Ishikawa (cell line): Measurements from ENCODE around the gene TM7SF3.

Experiments
- CEBPB ChIP-seq: IDR thresholded peaks from 2 replicates; pipeline ENCODE4 v1.6.1; 2012
- CREB1 ChIP-seq: IDR thresholded peaks from 2 replicates; pipeline ENCODE4 v1.6.1; 2012; ENCODE audit warnings: low read depth
- EGR1 ChIP-seq: IDR thresholded peaks from 2 replicates; pipeline ENCODE4 v1.6.1; 2012
- EP300 ChIP-seq: IDR thresholded peaks from 2 replicates; pipeline ENCODE4 v1.6.1; 2012; ENCODE audit warnings: borderline replicate concordance
- FOXM1 ChIP-seq: IDR thresholded peaks from 2 replicates; pipeline ENCODE4 v1.6.1; 2012; ENCODE audit warnings: low read depth, borderline replicate concordance
- NFIC ChIP-seq: IDR thresholded peaks from 2 replicates; pipeline ENCODE4 v1.6.1; 2012
- RAD21 ChIP-seq: IDR thresholded peaks from 2 replicates; pipeline ENCODE4 v1.6.1; 2012; ENCODE audit warnings: low read depth
- TAF1 ChIP-seq: IDR thresholded peaks from 2 replicates; pipeline ENCODE4 v1.6.1; 2012; ENCODE audit warnings: low read depth, mild to moderate bottlenecking
- TCF12 ChIP-seq: IDR thresholded peaks from 2 replicates; pipeline ENCODE4 v1.6.1; 2012; ENCODE audit warnings: low read depth
- TEAD4 ChIP-seq: IDR thresholded peaks from 2 replicates; pipeline ENCODE4 v1.6.1; 2012
- YY1 ChIP-seq: IDR thresholded peaks from 2 replicates; pipeline ENCODE4 v1.6.1; 2012; ENCODE audit warnings: low read depth
- ZBTB7A ChIP-seq: IDR thresholded peaks from 2 replicates; pipeline ENCODE4 v1.6.1; 2012; ENCODE audit warnings: low read depth
- TF ChIP-seq, protein P1 (sequence below): IDR thresholded peaks from 2 replicates; pipeline ENCODE4 v1.6.1; 2012
- TF ChIP-seq, protein P2 (sequence below): IDR thresholded peaks from 2 replicates; pipeline ENCODE4 v1.6.1; 2012
- TF ChIP-seq, protein P3 (sequence below): IDR thresholded peaks from 2 replicates; pipeline ENCODE4 v1.6.1; 2012; ENCODE audit warnings: low read depth, mild to moderate bottlenecking

Gene TM7SF3

GRCh38 chr12:27000961-27001360, 13.2 kb downstream of the TM7SF3 start:
- TF ChIP-seq NFIC = no peak

- TF ChIP-seq CREB1 (no peak), EGR1 (no peak), RAD21 (no peak), EP300 (no peak), CEBPB (no peak), YY1 (no peak), TCF12 (no peak), TAF1 (no peak), FOXM1 (no peak), TEAD4 (no peak), NFIC (no peak), ZBTB7A (no peak)
- TF ChIP-seq, protein P1, sequence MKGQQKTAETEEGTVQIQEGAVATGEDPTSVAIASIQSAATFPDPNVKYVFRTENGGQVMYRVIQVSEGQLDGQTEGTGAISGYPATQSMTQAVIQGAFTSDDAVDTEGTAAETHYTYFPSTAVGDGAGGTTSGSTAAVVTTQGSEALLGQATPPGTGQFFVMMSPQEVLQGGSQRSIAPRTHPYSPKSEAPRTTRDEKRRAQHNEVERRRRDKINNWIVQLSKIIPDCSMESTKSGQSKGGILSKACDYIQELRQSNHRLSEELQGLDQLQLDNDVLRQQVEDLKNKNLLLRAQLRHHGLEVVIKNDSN = no peak
- TF ChIP-seq, protein P2, sequence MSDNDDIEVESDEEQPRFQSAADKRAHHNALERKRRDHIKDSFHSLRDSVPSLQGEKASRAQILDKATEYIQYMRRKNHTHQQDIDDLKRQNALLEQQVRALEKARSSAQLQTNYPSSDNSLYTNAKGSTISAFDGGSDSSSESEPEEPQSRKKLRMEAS = no peak
- TF ChIP-seq, protein P3, sequence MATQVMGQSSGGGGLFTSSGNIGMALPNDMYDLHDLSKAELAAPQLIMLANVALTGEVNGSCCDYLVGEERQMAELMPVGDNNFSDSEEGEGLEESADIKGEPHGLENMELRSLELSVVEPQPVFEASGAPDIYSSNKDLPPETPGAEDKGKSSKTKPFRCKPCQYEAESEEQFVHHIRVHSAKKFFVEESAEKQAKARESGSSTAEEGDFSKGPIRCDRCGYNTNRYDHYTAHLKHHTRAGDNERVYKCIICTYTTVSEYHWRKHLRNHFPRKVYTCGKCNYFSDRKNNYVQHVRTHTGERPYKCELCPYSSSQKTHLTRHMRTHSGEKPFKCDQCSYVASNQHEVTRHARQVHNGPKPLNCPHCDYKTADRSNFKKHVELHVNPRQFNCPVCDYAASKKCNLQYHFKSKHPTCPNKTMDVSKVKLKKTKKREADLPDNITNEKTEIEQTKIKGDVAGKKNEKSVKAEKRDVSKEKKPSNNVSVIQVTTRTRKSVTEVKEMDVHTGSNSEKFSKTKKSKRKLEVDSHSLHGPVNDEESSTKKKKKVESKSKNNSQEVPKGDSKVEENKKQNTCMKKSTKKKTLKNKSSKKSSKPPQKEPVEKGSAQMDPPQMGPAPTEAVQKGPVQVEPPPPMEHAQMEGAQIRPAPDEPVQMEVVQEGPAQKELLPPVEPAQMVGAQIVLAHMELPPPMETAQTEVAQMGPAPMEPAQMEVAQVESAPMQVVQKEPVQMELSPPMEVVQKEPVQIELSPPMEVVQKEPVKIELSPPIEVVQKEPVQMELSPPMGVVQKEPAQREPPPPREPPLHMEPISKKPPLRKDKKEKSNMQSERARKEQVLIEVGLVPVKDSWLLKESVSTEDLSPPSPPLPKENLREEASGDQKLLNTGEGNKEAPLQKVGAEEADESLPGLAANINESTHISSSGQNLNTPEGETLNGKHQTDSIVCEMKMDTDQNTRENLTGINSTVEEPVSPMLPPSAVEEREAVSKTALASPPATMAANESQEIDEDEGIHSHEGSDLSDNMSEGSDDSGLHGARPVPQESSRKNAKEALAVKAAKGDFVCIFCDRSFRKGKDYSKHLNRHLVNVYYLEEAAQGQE = no peak
Measured at GRCh38 chr12:26997003-26997402, 17.2 kb downstream of the TM7SF3 start.

- TF ChIP-seq TEAD4 (no peak), NFIC (no peak), FOXM1 (no peak), RAD21 (no peak), ZBTB7A (no peak), EP300 (no peak), EGR1 (no peak)
- TF ChIP-seq, protein P2 = no peak
- TF ChIP-seq, protein P1 = no peak
Measured at GRCh38 chr12:26995706-26996105, 18.5 kb downstream of the TM7SF3 start.

DNA sequence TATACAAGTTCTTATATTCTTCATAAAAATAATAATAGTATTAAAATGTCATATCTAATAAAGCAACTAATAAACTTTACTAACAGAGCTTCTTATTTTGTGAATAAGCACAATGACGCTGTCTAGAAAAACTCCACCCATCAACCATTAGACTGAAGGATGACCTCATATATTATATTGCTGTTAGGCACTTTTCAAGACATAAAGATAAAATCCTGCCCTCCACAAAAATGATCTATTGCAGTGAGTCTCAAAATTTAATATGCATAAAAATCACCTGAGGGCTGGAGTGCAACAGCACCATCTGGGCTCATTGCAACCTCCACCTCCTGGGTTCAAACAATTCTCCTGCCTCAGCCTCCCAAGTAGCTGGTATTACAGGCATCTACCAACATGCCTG, 20.1 kb downstream of the TM7SF3 start:
- TF ChIP-seq ZBTB7A = no peak
- no peak for TF ChIP-seq CEBPB
- no peak for TF ChIP-seq TCF12
- TF ChIP-seq, protein P3 = no peak
- no peak for TF ChIP-seq NFIC
- TF ChIP-seq, protein P1 = no peak

GRCh38 chr12:26991826-26992225, 22.4 kb downstream of the TM7SF3 start:
- TF ChIP-seq EP300 = no peak
- TF ChIP-seq, protein P1 = no peak
- no peak for TF ChIP-seq EGR1
- TF ChIP-seq NFIC = no peak
- no peak for TF ChIP-seq FOXM1
- TF ChIP-seq CEBPB = no peak
- TF ChIP-seq RAD21 = no peak
- TF ChIP-seq, protein P3 = no peak
- no peak for TF ChIP-seq TCF12
